IPS-18c (cell line): ENCODE data around the gene RALGAPB.
"Not testable (repeated sequence)": the region's sequence is repeated elsewhere in the genome, so short reads cannot be mapped to it uniquely, and the experiment has no call there.

Experiments used
- H3K4me3 ChIP-seq: 2 replicates; pipeline ENCODE4 v1.7.0; 2013; ENCODE audit warnings: low read depth, mild to moderate bottlenecking, low read length, moderate library complexity; ENCODE audit not compliant: insufficient read depth
- H3K9me3 ChIP-seq: one replicate; pipeline ENCODE4 v1.6.1; 2013; ENCODE audit warnings: mild to moderate bottlenecking, low read length, moderate library complexity; ENCODE audit not compliant: control insufficient read depth, insufficient read depth

Gene RALGAPB

GRCh38 chr20:38586181-38586525 is 113.5 kb downstream of the RALGAPB start:
- Histone ChIP-seq H3K4me3 (no peak overlapping the region), H3K9me3 (no peaks in the 10 kb centered on the region)

GRCh38 chr20:38588303-38588702 is 115.7 kb downstream of the RALGAPB start:
- no peak overlapping the region for H3K4me3 ChIP-seq

GRCh38 chr20:38589351-38589750 is 116.7 kb downstream of the RALGAPB start:
- Histone ChIP-seq H3K9me3 (no peaks in the 10 kb centered on the region), H3K4me3 (no peak overlapping the region)

More at GRCh38 chr20:38588303-38588702, 115.7 kb downstream of the RALGAPB start:
- H3K9me3 ChIP-seq = no peaks in the 10 kb centered on the region

- Histone ChIP-seq H3K4me3 (no peak overlapping the region), H3K9me3 (no peaks in the 10 kb centered on the region)
Observed at GRCh38 chr20:38589967-38590675, 117.5 kb downstream of the RALGAPB start.

- Histone ChIP-seq H3K9me3 (no peaks in the 10 kb centered on the region), H3K4me3 (no peak overlapping the region)
Observed at GRCh38 chr20:38590676-38591473, 118.2 kb downstream of the RALGAPB start.

GRCh38 chr20:38591474-38592410 is 119.1 kb downstream of the RALGAPB start:
- H3K4me3 ChIP-seq = no peak overlapping the region
- no peaks in the 10 kb centered on the region for H3K9me3 ChIP-seq

- not testable (repeated sequence) for H3K9me3 ChIP-seq, H3K4me3 ChIP-seq
Observed at GRCh38 chr20:38592411-38592790, 119.8 kb downstream of the RALGAPB start.

- H3K9me3 ChIP-seq, H3K4me3 ChIP-seq: not testable (repeated sequence)
Observed at GRCh38 chr20:38594281-38594680, 121.6 kb downstream of the RALGAPB start.

- not testable (repeated sequence) for H3K9me3 ChIP-seq, H3K4me3 ChIP-seq
Observed at GRCh38 chr20:38595886-38596285, 123.2 kb downstream of the RALGAPB start.

GRCh38 chr20:38599410-38599882 is 126.8 kb downstream of the RALGAPB start:
- Histone ChIP-seq H3K9me3 (no peaks in the 10 kb centered on the region), H3K4me3 (no peak overlapping the region)

GRCh38 chr20:38600057-38600456 is 127.4 kb downstream of the RALGAPB start:
- no peak overlapping the region for H3K4me3 ChIP-seq
- H3K9me3 ChIP-seq = no peaks in the 10 kb centered on the region

GRCh38 chr20:38601216-38602184 is 128.9 kb downstream of the RALGAPB start, which contains the start of gene ARHGAP40:
Gene ARHGAP40, plus strand, starts transcription at chr20:38601809.
- no peaks in the 10 kb centered on the region for H3K9me3 ChIP-seq
- H3K4me3 ChIP-seq = peak within 1 kb of the TSS; percentile 26

GRCh38 chr20:38602185-38602581 is 129.5 kb downstream of the RALGAPB start:
- no peaks in the 10 kb centered on the region for H3K9me3 ChIP-seq
- peak overlapping the region; percentile 26 for H3K4me3 ChIP-seq

GRCh38 chr20:38603286-38603685 is 130.6 kb downstream of the RALGAPB start:
- H3K4me3 ChIP-seq = no peak overlapping the region
- H3K9me3 ChIP-seq = no peaks in the 10 kb centered on the region

- Histone ChIP-seq H3K4me3 (no peak overlapping the region), H3K9me3 (peaks cover 2% of the 10 kb centered on the region)
Observed at GRCh38 chr20:38604873-38605303, 132.2 kb downstream of the RALGAPB start.

- H3K9me3 ChIP-seq = peaks cover 2% of the 10 kb centered on the region
- no peak overlapping the region for H3K4me3 ChIP-seq
Observed at GRCh38 chr20:38607351-38607750, 134.7 kb downstream of the RALGAPB start.
